Measurements from ENCODE around the gene FAM174C.
A peak's percentile ranks its signal among the peaks of the same experiment; 100 is the strongest.

The FAM174C gene

DNA sequence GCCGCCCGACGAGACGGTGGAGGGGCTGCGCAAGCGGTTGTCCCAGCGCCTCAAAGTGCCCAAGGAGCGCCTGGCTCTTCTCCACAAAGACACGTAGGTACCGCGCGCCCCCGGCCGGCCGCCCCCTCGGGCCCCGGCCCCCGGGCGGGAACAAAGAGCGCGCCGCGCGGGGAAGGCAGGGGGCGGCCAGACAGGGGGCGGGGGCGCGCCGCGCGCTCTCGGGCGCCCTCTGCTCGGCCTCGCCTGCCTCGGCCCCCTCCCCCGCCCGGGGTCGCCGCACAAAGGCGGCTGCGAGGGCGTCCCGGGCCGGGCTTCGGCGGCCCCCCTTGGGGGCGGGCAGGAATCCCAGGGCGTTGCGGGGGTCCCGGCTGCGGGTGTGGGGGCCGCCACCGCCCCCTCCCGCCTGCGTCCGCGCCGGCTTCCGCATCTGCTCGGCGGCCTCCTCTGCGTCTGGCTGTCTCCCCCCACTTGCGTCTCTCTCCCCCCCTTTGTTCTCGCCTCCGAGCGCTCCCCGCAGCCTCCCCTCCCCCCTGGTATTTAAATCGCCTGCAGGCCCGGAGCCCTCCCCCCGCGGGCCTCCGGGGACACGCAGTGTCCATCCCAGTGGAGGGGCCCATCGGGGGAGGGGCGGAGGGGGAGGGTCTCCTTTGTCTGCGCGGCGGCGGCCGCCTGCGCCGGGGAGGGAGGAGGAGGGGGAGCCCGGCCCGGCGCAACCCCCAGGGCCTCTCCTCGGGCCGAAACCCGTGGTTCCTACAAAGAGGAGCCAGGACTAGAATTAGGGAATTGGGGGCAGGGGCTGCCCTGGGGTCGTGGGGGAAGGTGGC, 24.7 kb upstream of the FAM174C start:
- DNase-seq (ENCODE audit: low read depth in 2 of 2) = no peak

DNA sequence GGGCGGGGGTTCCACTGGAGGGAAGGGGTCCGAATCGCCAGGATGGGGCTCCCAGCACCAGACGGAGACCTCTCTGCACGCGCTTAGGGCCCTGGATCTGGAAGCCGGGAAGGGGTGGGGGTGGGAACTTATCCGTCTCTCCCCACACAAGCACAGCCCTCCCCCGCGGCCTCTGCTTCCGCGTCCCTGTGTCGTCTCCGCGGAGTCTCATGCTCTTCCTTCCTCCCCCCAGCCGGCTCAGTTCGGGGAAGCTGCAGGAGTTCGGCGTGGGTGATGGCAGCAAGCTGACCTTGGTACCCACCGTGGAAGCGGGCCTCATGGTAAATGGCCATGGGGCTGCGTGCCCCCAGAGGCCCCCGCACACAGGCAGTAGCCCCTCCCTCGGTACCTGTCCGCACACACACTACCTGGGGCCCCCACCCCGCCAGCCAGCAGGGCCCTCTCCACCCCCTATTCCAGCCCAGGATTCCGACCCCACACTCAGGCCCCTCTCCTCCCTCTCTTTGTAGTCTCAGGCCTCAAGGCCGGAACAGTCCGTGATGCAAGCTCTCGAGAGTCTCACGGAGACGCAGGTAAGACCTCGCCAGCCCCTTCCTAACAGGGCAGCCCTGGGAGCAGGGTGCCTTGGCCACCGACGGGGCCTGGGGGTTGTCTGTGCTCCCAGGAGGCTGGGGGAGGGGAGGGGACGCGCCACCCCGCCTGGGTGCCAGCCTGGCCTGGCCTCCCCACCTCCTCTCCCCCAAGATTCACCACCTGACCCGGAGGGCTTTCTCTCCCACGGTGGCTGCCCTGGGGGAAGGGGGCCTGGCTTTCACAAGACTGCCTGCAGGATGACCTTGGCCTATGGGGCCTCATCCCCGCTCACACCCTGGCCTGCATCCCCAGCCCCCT, 23.8 kb upstream of the FAM174C start:
- DNase-seq (ENCODE audit: low read depth in 2 of 2) = no peak

DNA sequence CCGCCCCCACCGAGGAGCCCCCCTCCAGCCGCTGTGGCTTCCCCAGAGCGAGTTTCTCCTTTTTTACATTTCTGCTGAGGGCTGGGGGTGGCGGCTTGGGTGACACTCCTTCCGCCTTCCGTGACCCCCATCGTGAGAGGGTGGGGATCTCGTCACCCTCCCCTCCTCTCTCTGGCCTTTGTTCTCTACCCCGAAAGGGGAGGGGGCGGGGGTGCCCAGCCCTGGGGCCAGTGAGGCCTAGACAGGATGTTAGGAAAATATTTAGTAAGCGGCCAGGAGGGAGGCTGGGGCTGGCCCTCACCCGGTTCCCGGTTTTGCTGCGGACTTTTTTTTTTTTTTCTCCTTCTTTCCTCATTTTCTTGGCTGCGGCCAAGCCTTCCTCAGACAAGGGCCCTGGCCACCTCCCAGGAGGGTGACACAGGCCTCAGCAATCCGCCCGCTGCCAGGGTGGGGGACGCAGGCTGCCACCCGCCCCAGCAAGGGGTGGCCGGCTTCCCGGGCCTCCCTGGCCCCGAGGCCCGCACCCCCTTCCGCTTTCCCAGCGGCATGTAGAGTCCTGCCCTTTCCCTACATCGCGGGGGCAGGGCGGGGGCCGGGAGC, 23.0 kb upstream of the FAM174C start:
- peak; percentile 81 to 83 for DNase-seq (ENCODE audit: low read depth in 2 of 2)

DNA sequence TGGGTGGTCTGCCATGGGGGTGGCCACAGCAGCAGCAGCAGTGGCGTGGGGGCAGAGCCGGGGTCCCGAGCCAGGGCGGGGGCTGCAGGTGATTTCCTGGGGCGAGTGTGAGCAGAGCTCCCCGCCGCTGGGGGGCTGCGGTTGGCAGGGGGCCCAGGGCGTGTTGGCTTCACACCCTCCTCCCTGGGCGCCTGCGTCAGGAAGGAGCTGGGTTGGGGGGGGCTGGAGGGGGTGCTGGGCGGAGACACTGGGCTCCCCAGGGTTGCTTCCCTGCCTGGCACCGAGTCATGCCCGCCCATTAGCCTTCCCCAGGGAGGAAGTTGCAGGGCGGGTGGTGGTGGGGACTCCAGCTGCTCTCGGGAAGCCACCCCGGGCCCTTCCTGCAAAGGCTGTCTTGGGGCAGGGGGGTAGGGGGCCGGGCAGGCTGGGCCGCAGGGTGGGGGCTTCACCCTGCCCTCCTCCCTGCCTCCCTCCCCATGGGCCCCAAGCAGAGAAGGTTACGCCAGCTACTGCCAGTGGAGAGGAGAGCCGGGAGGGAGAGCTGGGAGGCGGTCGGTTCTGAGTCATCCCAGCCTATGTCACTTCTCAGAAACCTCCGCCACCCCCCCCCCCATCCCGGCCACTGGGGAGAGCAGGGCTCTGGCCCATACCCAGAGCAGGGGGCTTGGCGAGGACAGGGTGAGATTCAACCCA, 22.4 kb upstream of the FAM174C start:
- peak; percentile 92 to 95 for DNase-seq (ENCODE audit: low read depth in 2 of 2)

DNA sequence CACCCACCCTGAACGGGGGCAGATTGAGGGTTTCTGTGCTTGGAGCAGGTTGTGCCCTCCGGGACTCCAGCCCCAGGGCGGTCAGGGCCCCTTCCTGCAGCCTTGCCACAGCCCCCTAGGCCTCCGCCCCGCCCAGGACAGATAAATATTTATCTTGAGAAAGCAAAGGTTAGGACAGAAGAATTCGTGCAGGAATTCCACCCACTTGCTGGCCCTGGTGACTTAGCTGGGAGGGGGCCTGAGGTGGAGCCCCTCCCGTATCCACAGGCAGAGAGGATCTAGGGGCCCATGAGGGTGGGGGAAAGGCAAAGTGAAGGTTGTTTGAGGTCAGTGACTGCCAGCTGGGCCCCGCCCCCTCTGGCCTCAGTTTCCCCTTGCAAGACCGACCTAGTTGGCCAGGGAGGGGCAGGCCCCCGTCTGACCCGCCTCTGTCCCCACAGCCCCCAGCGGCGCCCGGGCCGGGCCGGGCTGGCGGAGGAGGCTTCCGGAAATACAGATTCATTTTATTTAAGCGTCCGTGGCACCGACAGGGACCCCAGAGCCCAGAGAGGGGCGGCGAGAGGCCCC, 21.7 kb upstream of the FAM174C start:
- DNase-seq (ENCODE audit: low read depth in 2 of 2) = no peak

DNA sequence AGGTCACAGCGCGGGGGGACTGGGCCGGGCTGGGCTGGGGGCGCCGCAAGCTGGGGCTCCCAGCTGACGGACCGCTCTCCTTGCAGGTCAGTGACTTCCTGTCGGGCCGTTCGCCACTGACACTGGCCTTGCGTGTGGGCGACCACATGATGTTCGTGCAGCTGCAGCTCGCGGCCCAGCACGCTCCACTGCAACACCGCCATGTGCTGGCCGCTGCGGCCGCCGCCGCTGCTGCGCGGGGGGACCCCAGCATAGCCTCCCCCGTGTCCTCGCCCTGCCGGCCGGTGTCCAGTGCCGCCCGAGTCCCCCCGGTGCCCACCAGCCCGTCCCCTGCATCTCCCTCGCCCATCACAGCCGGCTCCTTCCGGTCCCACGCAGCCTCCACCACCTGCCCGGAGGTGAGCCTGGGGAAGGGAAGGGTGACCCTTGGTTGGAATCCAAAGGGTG, 21.2 kb upstream of the FAM174C start:
- no peak for DNase-seq (ENCODE audit: low read depth in 2 of 2)

DNA sequence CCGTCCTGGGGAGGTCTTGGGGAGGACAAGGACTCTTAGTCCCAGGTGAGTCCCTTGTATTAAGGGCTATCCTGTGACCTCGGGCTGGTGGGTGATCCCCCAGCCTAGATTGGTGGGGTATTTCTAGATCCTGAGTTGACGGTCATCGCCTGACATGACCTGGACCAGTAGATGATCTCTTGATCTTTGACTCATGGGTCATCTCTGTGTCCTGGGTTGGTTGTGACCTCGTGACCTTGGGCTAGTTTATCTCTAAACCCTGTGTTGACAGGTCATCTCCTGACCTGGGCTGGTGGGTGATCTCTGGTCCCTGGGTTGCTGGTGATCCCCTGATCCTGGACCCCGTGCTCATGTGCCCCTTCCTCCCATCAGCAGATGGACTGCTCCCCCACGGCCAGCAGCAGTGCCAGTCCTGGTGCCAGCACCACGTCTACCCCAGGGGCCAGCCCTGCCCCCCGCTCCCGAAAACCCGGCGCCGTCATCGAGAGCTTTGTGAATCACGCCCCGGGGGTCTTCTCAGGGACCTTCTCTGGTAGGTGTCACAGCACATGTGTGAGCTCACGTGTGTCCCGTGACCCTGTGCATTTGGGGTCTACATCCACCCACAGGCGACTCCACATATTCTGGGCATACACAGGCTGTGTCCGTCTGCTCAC, 20.7 kb upstream of the FAM174C start:
- no peak for DNase-seq (ENCODE audit: low read depth in 2 of 2)

DNA sequence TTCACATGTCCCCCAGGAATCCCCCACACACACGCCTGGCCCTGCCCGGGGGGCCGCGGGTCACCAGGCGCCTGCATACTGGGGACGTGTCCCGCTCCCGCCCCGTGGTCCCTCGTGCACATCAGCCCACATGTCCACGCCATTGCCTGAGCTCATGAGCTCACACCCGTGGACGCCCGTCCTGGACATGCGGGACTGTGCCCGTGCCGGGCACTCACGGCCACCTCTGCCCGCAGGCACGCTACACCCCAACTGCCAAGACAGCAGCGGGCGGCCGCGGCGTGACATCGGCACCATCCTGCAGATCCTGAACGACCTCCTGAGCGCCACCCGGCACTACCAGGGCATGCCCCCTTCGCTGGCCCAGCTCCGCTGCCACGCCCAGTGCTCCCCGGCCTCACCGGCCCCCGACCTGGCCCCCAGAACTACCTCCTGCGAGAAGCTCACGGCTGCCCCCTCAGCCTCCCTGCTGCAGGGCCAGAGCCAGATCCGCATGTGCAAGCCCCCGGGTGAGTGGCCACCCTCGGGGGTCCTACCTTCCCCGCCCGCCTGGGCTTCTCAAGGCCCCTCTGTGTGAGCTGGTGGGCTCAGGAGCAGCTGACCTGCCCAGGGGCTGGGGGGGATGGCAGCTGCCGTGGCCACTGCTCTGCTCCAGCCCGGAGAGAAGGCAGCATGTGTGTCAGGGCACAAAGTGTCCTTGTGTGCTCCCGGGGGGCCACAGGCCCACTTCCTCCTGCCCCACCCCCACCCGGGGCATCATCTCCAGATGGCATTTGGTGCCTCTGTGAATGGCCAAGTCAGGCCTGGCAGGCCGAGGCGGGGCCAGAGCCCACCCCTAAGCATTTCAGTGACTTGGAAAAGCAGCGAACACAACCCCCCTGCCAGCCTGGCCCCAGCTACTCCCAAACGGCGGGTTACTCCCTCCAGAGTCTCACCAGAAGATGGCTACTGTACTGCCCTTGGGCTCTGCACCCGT, 19.9 kb upstream of the FAM174C start:
- no peak for DNase-seq (ENCODE audit: low read depth in 2 of 2)

DNA sequence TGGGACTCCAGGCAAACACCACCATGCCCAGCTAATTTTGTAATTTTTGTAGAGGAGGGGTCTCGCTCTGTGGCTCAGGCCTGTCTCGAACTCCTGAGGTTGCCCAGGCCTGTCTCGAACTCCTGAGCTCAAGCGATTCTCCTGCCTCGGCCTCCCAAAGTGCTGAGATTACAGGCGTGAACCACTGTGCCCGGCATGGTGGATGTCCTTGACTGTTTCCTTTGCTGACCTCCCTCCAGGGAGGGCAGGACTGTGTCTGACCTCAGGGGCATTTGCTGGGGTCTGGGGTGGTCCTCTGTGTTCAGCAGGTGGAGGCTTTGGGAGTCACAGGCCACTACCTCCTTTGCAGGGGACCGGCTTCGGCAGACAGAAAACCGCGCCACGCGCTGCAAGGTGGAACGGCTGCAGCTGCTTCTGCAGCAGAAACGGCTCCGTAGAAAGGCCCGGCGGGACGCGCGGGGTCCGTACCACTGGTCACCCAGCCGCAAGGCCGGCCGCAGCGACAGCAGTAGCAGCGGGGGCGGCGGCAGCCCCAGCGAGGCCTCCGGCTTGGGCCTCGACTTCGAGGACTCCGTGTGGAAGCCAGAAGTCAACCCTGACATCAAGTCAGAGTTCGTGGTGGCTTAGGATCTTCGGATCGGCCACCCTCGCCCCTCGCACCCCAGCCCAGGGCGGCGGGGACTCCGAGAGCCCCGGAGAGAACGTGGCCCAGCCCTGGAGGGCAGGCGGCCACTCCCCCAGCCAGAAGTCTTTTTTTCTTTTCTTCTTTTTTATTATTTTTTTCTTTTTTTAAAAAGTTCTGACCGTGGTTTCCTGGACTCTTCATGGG, 18.5 kb upstream of the FAM174C start:
- DNase-seq (ENCODE audit: low read depth in 2 of 2) = no peak

DNA sequence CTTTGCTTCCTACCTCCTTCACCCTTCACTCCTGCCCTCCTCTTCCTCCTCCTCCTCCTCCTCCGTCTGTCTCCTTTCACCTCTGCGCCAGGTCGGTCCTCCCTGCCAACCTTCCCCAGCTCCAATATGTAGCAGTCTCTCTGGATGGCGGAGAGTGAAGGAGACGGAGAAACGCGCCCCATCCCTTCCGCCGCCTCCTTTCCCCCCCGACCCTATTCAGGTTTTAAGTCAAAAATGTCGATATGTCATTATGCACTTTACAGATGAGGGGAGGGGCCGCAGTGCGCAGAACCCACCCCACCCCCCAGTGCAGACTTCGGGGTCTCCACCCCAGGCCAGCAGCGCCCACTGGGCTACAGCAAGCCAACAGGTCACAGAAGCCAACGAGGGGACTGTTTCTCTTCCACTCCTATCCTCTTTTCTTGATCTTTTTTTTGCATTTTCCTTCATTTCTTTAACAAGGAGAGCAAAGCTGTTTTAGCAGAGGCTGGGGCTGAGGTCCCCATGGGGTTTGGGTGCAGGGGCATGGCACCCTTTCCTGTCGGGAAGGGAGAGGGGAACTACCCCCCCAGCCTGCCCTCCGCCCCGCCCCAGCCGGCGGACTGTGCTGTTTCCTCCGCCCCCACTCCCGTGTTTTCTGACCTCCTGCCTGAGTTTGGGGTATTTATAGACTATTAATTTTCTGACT, 17.7 kb upstream of the FAM174C start:
- no peak for DNase-seq (ENCODE audit: low read depth in 2 of 2)

DNA sequence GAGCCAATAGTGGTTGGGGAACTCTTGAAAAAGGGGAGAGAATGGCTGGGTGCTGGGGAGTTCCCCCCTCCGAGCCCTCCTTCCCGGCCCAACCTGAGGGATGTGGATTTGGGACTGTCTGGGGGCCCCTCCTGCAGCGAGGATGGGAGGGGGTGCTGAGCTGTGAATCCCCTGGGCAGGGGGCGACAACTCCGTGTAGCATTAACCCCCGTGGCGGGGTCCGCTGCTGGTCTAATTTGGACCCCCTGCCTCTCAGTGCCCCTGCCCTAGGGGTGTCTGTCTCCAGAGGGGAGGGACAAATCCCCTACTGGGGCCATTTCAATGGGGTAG, 17.2 kb upstream of the FAM174C start:
- DNase-seq (ENCODE audit: low read depth in 2 of 2) = no peak

DNA sequence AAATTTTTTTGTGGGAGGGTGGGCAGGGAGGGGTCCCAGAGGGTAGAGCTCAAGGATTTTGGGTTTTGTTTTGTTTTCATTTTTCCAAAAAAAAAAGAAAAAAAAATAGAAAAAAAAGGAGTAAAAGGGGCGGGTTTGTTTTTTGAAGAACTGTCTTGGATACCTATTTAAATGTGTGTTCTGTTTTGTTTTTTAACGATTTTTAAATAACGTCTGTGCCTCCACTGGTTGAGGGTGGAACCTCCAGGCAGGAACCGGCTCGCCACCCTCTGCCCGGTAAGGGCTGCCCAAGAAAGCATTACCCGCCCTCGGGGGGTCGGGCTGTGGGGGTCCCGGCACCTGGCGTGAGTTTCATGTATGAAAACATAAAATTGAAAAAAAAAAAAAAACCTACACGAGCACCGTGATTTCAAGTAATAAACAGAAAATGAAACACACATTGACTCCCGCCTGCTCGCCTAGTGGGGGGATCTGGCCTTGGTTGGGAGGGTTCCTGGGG, 16.6 kb upstream of the FAM174C start:
- no peak for DNase-seq (ENCODE audit: low read depth in 2 of 2)

DNA sequence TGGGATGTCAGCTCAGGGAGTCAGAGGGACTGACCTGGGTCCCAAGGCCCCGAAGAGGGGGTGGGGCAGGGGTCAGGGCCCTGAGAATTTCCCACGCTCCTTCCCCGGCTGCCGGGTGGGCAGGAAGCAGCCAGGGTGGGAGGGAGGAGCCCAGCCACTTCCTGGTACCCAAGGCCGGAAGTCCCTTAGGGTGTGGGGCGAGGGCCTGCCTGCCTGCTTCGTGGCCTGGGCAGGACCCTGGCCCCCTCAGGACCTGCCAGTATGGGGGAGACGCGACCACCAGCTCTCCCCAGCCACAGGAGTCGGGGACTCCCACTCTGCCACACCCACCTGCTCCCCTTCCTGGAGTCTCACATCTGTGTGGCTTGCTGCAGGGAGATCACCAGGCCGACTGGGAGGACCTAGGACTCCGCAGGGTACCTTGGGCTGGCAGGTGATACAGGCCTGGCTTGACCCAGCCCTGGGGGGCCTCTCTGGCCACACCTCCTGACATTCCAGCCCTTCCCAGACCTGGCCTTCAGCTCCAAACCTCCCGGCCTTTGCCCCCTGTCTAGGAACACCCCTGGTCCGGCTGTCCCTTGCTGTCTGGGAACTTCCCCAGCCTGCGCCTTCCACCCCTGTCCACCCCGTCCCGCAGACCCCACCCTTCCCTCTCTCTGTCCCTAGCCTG, 16.0 kb upstream of the FAM174C start:
- no peak for DNase-seq (ENCODE audit: low read depth in 2 of 2)

DNA sequence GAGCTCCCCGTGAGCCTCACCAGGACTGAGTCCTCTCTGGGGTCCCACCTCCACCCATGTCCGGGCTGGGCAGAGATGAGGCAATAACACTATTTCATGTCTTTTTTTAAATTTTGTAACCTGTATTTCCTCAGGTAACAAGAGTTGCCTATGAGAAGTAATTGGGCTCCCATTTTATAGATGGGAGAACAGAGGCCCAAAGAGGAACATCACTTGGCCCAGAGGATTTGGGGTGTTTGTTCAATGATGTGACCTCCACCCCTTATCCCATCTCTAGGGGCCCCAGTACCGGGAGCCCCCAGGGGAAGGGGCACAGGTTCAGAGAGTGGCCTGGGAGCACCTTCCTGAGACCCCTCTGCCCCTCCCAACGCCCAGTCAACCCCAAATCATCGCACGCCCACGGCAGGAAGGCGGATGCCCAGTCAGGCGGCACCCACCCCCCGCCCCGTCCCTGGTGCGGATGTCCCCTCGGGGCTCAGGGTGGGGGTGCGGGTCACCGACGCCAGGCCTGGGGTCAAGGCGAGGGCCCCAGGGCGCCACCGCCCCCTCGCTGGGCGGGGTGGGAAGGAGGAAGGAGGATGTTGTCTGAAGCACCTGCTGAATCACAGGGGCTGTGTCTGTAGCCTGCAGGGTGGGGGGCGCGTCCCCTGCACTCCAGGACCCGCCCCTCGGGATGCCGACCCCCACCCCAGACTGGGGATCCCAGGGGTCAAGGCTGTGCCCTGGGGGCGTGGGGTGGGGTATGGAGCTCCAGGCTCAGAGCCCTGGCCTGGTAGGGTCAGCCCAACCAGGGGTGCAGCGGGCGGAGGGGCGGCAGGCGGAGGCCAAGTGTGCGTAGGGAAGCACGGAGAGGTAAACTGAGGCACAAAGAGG, 15.2 kb upstream of the FAM174C start:
- no peak for DNase-seq (ENCODE audit: low read depth in 2 of 2)

DNA sequence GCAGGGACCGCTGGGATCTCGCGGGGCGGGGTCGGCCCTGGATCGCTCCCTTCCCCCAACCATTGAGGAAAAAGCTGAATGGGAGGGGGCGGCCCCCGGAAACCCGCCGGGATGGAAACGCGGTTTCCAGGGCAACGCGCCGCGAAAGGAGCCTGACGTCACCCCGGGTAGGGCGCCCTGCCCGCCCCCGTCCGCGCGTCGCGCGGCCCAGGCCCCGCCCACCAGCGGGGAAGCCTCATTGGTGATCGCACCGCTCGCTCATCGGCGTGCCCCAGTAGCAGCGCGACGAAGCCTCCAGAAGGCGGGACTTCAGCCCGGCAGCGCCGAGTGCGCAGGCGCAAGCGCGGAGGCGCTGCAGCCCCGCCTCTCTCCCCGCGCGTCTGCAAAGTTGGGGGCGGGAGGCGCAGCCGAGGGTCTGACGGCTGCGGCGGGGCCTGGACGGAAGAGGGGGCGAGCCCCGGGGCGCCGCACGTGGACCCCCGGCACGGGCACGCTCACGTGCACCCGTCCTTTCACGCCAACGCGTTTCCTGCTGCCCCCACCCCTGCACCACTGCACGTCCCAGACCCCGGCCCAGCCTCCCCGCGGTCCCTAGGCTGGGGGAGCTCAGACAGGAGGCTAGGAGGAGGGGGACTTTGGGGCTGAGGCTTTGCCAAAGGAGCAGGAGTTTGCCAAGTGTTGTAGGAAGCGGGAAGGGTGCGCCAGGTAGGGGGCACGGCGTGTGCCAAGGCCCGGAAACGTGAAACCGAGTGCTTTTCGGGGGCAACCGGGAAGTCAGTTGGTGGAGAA, 14.4 kb upstream of the FAM174C start:
- DNase-seq (ENCODE audit: low read depth in 2 of 2) = peak; percentile 90 to 92

DNA sequence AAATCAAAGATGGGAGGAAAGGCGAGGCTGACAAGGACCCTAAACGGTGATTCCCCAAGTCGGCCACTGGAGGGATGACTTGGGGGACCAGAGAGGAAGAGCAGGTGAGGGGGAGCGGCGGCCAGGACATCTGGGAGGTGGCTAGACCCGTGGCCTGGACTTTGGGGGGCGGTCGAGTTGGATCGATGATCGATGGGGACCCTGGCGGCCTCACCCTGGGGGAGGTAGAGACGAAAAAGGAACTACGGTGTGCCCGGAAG, 13.9 kb upstream of the FAM174C start:
- no peak for DNase-seq (ENCODE audit: low read depth in 2 of 2)
